GM12892 (cell line): ENCODE results near the gene RECK.

Experiments
- POLR2A ChIP-seq: IDR thresholded peaks from 2 replicates; pipeline ENCODE4 v1.6.1; 2011; ENCODE audit warnings: low read depth, low read length, control low read depth
- POLR2AphosphoS5 ChIP-seq: IDR thresholded peaks from 2 replicates; pipeline ENCODE4 v1.6.1; 2011; ENCODE audit warnings: low read depth, low read length, control low read depth
- TAF1 ChIP-seq: IDR thresholded peaks from 2 replicates; pipeline ENCODE4 v1.6.1; 2011; ENCODE audit warnings: low read depth, mild to moderate bottlenecking, control low read depth, low read length, borderline replicate concordance

DNA sequence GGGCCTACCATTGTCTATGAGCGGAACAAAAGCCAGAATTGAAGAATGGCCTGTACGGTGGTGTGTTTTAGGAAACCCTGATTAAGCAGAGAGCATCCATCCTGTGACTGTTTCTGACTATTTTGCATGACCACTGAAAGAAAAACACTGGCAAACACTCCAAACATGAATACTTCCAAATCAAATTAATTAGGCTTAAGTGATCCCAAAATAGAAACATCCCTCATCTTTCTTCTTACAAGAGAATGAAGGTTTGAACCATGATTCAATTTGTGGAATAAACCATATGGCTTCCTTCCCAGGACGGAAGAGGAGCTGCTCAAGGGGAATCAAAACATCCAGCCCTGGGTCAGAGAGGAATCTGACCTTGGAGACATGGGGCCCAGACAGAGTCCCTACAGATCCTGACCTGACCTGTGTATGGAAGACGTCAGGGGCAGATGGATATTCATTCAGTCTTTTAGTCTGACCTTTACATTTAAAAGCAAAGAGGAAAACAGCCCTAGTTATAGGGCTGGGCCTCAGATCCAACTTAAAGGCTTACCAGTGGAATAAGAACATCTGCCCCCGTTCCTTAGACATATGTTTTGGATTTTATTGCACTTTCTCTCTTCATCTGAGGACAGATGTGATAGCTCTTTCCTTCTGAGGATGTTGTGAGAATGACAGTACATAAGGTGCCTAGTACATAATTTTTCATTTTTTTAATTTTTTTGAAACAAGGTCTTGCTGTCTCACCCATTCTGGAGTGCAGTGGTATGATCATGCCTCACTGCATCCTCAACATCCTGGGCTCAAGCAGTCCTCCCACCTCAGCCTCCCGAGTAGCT, 17.6 kb upstream of the RECK start:
- TF ChIP-seq POLR2AphosphoS5, result no peak
- no peak for TF ChIP-seq POLR2A
- no peak for TF ChIP-seq TAF1
